Motor neuron (in vitro differentiated cells): Measurements from ENCODE around the gene CKB. TPM values are rescaled to one million over a fixed set of nuclear protein-coding genes. Genes with fewer than 3 reads are reported as not detected.

ENCODE experiments used
- ATAC-seq, 8 experiments: fragments of 200-7000 bp; cut with Tn5 transposase; replicated peaks in 6 of 8; 2 replicates each; pipeline ENCODE4 v1.8.0; 2021; ENCODE audit warnings: mild to moderate bottlenecking in 8 of 8, moderate library complexity in 8 of 8
- H3K27ac ChIP-seq, 2 donors: fragments of 250-450 bp; sonication (Bioruptor Pico); 2 replicates each; pipeline ENCODE4 v1.9.0; 2021; ENCODE audit warnings: antibody characterized with exemption in 2 of 2, mild to moderate bottlenecking in 2 of 2, moderate library complexity in 1 of 2
- H3K4me1 ChIP-seq, 2 donors: fragments of 250-450 bp; sonication (Bioruptor Pico); replicated peaks in 1 of 2; 2 replicates each; pipeline ENCODE4 v1.6.1; 2021; ENCODE audit warnings: antibody characterized with exemption in 2 of 2, mild to moderate bottlenecking in 2 of 2, moderate library complexity in 1 of 2
- H3K4me3 ChIP-seq, 5 donors: fragments of 250-450 bp; sonication (Bioruptor Pico); 2 replicates each; pipeline ENCODE4 v1.9.0; 2021; ENCODE audit warnings: antibody characterized with exemption in 5 of 5, mild to moderate bottlenecking in 5 of 5, moderate library complexity in 4 of 5
- WGBS, 10 experiments: fragments of 450-650 bp; shearing (Covaris generic); methylation state at CpG; one replicate each; pipeline ENCODE4 v1.0.0; 2022; 5-methylcytosine and 5-hydroxymethylcytosine counted together
- in situ Hi-C, 9 experiments: fragments of 400-800 bp; cut with MboI; loops; one replicate each; pipeline ENCODE4 v1.15.0; 2021; ENCODE audit warnings: low sequenced_read_pairs in 9 of 9, low pct_unique_long_range_greater_than_20kb in 2 of 9; ENCODE audit not compliant: unreplicated experiment in 9 of 9
- total RNA-seq, 8 experiments: library from RNA; unstranded; fragments of 300-600 nt; gene quantifications; 2 replicates each; pipeline versions ENCODE4 v1.2.3 to v1.2.4, GENCODE V29; 2022

CKB gene
- total RNA-seq, 8 experiments from 2014 or later: 37.4 to 1,622 (median 346) TPM

DNA sequence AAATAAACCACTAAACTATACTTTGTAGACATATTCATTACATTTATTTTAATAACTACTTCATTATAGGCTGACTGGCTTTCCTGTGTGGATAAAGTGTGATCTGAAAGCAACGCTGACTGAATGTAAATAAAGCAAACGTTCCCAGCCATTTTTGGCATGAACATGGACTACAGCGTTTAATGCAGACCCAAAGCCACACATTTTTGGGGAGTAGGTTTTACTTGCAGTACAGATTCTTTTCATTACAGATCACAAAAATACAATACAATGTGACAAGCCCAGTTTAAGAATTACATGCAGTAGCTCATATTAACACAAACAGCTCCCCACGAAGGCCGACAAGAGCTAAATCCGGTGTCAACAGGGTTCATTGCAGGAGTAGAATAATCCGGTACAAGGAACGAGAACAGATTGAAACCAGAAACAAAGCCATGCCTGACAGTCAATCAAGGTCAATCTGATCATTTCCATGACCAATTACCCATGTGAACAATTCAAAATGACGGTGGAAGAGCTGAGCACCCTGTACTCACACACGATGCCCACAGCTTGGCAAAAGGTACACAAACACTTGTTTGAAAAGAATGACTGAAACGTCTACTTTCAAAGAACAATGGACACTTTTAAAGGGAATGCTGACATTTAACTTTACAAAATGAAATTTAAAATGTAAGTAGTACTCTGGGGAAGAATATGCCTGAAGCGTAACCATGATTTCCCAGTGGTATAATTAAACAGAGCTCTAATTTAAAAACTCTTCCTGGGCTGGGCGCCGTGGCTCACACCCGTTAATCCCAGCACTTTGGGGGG, 34.5 kb upstream of the CKB start:
- Histone ChIP-seq H3K4me1 (peaks cover 16 to 44% of the 10 kb centered on the region in 2 donors), H3K4me3 (no peak overlapping the region), H3K27ac (no peak overlapping the region)
- no peak for ATAC-seq
- in situ Hi-C loops: no loop called here
- 45 to 83% (median 73%) methylated on average over 2 to 14 of the region's 15 CpGs for WGBS, 10 experiments

DNA sequence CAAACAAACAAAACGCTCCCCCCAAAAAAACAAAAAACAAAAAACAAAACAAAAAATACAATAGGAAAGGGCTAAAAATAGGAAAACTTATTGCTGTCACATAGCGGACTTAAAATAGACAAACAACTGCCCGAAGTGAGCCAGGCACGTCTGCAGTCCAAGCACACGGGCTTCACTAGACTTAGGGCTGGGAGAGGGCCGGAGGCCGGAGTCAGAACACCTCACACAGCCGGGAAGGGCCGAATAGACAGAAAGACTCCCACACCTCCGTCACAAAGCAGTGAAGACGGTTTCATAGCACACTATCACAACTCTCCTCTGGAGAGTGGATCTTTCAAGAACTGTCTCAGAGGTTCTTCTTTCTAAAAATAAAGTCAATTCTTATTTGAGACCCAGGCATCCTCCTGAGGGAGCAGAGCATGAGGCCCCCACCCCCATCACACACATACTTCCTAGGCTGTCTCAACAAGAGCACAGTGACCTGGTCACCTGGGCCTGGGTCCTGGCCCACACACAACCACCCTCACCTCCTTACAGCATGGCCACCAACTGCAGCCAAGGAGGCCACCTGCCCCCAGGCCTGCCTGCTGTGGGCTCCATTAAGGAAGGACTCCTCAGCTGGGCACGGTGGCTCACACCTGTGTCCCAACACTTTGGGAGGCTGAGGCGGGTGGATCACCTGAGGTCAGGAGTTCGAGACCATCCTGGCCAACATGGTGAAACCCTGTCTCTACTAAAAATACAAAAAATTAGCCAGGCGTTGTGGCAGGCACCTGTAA, 33.1 kb upstream of the CKB start:
- in situ Hi-C loops: no loop called here
- peak in 1 of 8 experiments; percentile 9 for ATAC-seq
- H3K27ac ChIP-seq: no peak overlapping the region
- no peak overlapping the region for H3K4me3 ChIP-seq
- 76 to 100% (median 92%) methylated on average over 1 to 11 of the region's 15 CpGs; no CpG with 5 or more reads in 5 of the 10 experiments for WGBS, 10 experiments
- peaks cover 10 to 39% of the 10 kb centered on the region in 2 donors for H3K4me1 ChIP-seq

DNA sequence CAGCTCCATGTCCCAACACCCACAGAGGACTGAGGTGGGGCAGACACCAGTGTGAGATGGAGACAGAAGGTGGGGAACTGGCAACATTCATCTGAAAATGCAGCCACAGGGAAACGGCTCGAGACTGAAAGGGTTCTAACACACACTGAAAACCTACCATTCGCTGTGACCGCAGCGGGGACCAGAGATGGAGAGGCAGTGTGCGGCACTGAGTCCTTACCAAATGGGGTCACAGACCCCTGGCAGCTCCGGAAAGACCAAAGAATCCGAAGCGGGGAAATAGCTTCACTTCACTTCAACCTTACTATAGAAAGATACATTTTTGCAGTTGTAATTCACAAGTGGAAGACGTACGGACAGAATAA, 30.2 kb upstream of the CKB start:
- no peak for ATAC-seq
- 80 to 100% (median 92%) methylated on average over 2 to 9 of the region's 11 CpGs; no CpG with 5 or more reads in 3 of the 10 experiments for WGBS, 10 experiments
- in situ Hi-C loops: no loop called here
- no peak overlapping the region for H3K27ac ChIP-seq
- no peak overlapping the region for H3K4me3 ChIP-seq
- H3K4me1 ChIP-seq: peaks cover 16 to 23% of the 10 kb centered on the region in 2 donors

DNA sequence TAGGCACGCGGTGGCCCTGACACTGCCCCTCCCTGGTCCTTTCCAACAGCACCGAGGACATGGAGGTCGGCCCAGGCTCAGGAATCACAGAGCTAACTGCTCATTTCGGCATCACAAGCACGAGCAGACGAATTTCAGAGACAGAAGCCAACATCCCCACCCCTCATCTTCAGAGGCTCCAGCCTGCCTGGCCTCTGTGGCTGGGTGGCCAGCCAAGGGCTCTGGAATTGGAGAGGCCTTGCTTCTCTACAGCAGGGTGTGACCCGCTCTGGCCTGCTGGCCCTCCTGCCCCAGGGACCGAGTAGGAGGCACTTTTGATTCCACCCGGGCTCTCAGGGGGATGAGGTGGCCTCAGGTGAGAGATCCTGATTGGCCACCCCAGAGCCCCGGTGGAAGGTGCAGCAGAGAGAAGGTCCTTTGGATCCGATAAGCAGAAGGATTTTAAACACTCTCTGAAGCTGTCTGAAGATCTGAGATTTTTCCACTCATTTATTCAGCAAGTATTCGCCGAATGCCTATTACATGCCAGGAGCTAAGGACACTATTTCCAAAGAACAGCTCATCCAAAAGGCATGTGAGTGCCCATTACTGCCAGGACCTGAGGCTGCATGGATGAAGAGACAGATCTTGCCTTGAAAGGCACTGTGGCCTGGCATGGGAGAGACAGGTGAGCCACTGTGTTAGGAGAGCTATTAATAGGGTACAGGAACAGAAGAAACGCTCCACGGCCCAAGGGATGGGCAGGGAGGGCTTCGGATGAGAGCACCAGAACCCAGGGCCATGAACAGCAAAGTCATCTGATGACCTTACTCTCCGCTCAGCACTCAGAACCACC, 29.6 kb upstream of the CKB start:
- no peak overlapping the region for H3K27ac ChIP-seq
- ATAC-seq: peak in 3 of 8 experiments; percentile 8 to 53 (median 53)
- H3K4me3 ChIP-seq: no peak overlapping the region
- WGBS, 10 experiments: 11 to 100% (median 82%) methylated on average over 2 to 11 of the region's 18 CpGs; no CpG with 5 or more reads in 5 of the 10 experiments
- H3K4me1 ChIP-seq: peaks cover 15 to 17% of the 10 kb centered on the region in 2 donors
- in situ Hi-C loops: no loop called here

DNA sequence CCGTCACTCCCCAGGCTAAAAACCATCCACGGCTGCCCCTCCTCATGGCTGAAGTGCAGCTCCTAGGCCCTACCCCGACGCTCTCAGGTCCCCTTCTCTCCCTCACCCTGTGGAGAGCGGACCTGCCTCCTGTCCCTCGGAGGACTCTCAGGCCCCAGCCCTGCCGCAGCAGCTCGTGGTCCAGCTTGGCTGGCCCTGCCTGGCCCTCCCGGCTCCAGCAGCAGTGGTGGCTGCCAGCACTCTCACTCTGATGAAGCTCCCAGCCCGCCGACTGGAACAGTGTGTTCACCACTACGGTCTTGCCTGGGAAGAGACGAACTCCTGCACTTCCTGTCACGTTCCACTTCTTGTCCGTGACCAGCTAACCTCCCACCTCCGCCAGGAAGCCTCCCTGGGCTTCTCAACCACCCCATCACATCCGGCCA, 28.7 kb upstream of the CKB start:
- peaks cover 12 to 20% of the 10 kb centered on the region in 2 donors for H3K4me1 ChIP-seq
- H3K4me3 ChIP-seq: no peak overlapping the region
- 0 to 100% (median 85%) methylated on average over 1 to 5 of the region's 17 CpGs; no CpG with 5 or more reads in 5 of the 10 experiments for WGBS, 10 experiments
- ATAC-seq: peak in 1 of 8 experiments; percentile 3
- in situ Hi-C loops: no loop called here
- no peak overlapping the region for H3K27ac ChIP-seq

DNA sequence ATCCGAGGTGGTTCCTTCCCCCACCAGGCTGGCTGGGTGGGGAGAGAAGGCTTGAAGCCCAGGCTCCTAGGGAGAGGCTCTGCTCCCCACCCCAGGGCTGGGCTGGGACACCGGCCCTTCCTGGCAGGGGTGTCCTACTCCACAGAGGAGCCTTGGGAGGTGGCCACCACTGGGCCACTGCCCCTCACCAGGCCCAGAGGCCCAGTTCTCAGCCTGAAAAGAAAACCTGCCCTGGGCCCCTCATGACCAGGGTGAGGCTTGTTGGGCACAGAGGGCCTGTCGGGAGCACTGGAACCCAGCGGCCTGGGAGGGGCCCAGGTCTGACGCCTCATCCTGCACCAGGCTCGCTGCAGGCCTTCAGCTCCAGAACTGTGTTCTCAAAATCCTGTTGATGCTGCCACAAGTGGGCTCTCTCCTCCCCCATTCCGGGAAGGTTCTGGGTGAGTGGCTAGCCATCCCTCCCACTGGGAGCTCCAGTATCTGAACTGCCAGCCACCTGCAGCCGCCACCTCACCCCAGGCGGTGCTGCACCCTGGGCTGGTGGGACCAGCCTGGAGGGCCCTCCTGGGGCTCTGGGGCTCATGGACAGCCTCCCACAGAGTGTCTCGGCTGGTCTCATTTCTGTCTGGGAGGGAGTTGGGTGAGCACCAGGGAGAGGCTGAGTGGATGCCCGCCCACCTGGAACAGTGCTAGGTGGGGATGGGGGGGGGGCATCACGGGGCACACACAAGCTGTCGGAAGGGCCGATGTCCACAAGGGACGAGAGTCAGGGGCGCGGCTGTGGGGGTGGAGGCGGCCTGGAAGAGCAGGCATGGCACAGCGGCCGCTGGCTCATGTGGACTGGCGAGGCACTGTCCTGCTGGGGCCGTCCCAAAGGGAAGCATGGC, 28.1 kb upstream of the CKB start:
- in situ Hi-C loops: no loop called here
- Histone ChIP-seq H3K27ac (no peak overlapping the region), H3K4me1 (peaks cover 12 to 24% of the 10 kb centered on the region in 2 donors), H3K4me3 (no peak overlapping the region)
- 20 to 80% (median 60%) methylated on average over 1 of the region's 22 CpGs; no CpG with 5 or more reads in 7 of the 10 experiments for WGBS, 10 experiments
- ATAC-seq: peak in 7 of 8 experiments; percentile 3 to 77 (median 32)

DNA sequence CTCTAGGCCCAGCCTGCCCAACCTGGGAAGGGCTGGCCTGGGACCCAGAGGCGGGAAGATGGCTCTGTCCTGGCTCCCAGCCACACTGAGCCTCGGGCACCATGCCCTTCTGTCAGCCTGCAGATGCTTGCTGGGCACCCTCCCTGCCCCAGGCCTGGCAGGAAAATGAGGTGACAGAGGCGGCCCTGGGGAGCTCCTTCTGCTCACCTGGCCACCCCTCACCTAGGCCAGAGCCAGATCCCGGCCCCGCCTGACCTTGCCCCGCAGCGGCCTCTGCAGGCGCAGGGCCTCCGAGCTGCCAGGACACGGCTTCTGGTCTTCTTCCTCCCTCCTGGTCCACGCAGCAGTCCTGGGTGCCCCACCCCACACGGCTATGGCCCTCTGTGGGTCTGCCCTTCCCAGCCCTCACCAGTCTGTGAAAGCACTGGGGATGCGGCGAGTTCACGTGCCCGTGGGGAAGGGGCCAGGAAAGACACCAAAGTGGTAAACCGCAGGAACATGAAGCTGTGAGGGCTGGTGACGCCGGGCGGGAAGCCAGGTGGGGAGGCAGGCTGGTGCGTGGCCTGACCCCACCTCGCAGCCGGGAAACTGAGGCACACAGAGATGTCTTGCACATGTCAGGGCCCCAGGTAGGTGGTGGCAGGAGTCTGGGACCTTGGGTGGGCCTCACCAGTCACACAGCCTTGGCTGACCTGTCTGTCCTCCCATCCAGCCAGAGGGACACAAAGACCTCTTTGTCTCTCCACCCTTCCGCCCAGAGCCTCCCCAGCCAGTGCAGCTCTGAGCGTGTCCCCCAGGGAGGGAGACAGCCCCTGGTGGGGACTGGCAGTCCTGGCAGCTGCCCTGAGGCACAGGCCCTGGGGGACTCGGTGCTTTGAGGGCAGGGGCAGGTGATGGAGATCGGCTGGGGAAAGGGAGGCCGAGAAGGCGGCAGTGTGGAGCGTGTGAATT, 27.0 kb upstream of the CKB start:
- ATAC-seq: peak in 5 of 8 experiments; percentile 25 to 58 (median 47)
- in situ Hi-C loops: no loop called here
- WGBS, 10 experiments: 68 to 100% (median 84%) methylated on average over 1 to 16 of the region's 30 CpGs; no CpG with 5 or more reads in 2 of the 10 experiments
- no peak overlapping the region for H3K27ac ChIP-seq
- no peak overlapping the region for H3K4me3 ChIP-seq
- H3K4me1 ChIP-seq: peaks cover 20 to 35% of the 10 kb centered on the region in 2 donors

DNA sequence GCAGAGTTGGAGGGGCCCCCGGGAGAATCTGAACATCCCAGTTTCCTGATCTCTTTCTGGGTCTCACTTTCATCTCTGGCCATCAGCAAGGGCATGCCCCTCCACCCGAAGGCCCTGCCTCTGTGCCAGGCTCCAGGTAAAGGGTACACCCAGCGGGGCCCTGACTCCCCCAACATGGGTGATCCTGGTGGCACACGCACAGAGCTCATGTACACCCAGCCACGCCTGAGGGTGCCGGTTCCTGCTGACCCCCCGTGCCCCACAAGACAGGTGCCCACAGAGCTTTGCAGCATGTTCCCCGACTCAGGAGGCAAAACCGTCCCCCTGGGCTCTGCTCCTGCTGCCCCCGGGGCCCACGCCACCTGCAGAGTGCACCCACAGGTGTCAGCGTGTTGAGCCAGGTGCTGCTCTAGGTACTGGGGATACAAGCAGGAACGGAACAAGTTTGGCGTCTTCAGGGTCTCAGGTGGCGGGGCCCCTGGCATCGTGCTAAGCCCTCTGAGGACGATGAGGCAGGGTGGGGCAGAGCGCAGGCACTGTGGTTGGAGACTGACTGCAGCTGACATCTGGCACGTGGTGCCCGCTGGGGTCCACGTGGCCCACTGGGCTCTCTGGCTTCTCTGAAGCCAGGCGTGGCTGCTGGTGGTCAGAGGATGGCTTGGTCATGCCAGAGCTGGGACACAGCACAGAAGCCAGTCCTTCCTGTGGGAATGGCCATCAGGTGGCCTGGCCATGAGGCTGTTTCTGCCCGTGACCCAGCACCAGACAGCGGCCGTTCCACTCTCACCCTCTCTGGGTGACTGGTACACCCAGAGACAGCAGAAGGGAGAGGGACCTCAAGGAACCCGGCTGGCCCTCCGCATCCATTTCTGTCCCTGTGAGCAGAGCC, 26.1 kb upstream of the CKB start:
- ATAC-seq: no peak
- WGBS, 10 experiments: 85 to 100% (median 86%) methylated on average over 4 of the region's 27 CpGs; no CpG with 5 or more reads in 7 of the 10 experiments
- in situ Hi-C loops: no loop called here
- no peak overlapping the region for H3K4me3 ChIP-seq
- no peak overlapping the region for H3K27ac ChIP-seq
- peaks cover 30 to 44% of the 10 kb centered on the region in 2 donors for H3K4me1 ChIP-seq

DNA sequence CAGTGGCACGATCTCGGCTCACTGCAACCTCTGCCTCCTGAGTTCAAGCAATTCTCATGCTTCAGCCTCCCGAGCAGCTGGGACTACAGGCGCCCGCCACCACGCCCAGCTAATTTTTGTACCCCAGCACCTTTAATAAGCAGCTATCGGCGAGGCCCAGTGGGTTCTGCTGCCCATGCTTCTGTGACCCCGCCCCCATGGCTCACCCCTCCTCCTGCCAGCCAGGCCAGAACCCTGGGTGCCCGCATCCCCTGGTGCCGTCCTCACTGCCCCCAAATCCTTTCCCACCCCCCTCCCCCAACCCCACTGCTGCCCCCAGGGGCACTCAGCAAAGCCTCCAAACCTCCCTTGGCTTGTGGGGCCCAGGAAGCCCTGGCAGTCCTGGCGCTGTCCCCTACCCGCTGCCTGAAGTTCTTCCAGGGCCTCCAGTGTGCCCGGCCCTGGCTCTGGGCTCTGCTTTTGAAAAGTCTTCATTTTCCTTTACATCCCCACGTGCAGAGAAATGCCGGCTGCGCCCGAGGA, 25.4 kb upstream of the CKB start:
- in situ Hi-C loops: no loop called here
- Histone ChIP-seq H3K4me1 (peaks cover 37 to 51% of the 10 kb centered on the region in 2 donors), H3K4me3 (no peak overlapping the region), H3K27ac (no peak overlapping the region)
- 80 to 100% (median 89%) methylated on average over 1 to 5 of the region's 18 CpGs; no CpG with 5 or more reads in 5 of the 10 experiments for whole genome bisulfite sequencing, 10 experiments
- no peak for ATAC-seq

DNA sequence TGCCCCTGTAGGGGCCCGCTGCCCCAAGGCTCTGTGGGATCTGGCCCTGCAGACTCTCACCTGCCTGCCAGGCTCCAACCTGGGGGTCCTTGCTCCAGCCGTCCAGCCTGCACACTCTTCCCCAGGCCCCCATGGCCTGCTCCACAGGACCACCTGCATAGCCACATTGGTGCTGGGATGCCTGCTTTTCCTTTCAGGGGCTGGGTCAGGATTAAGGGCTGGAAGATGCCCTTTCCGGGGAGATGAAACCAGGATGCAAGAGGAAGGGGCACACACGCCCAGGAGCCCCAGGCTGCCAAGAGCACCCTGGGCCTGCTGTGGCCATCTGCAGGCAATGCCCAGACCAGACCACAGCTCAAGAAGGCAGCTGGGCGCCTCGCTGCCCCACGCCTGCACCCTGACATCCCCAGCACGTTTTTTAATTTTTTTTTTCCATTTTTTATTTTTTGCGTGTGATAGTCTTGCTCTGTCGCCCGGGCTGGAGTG, 24.9 kb upstream of the CKB start:
- Histone ChIP-seq H3K27ac (no peak overlapping the region), H3K4me3 (no peak overlapping the region), H3K4me1 (peaks cover 42 to 56% of the 10 kb centered on the region in 2 donors)
- in situ Hi-C loops: no loop called here
- no peak for ATAC-seq
- 80 to 97% (median 83%) methylated on average over 3 to 7 of the region's 11 CpGs; no CpG with 5 or more reads in 7 of the 10 experiments for WGBS, 10 experiments
